ENCODE data around the gene DNAJC5. TPM values are rescaled to one million over a fixed set of nuclear protein-coding genes. Genes with fewer than 3 reads are reported as not detected.

Gene DNAJC5
- total RNA-seq, 1 donor from 2014 or later: 42.8 TPM

- Histone ChIP-seq H3K4me3 (no peak overlapping the region), H3K4me1 (peaks cover 7% of the 10 kb centered on the region), H3K9me3 (replicated peaks) (no peaks in the 10 kb centered on the region), H3K27me3 (ENCODE audit: low read depth) (no peaks in the 10 kb centered on the region), H3K27ac (replicated peaks) (no peak overlapping the region), H3K36me3 (peaks cover 61% of the 10 kb centered on the region)
- intact Hi-C loops (cut with micrococcal nuclease): no loop called here
- DNase-seq: peak; percentile 12
- TF ChIP-seq CTCF (IDR thresholded peaks at IDR 0.05; ENCODE audit: borderline replicate concordance): no peak
Measured at GRCh38 chr20:63963348-63963741, 68.4 kb downstream of the DNAJC5 start.

DNA sequence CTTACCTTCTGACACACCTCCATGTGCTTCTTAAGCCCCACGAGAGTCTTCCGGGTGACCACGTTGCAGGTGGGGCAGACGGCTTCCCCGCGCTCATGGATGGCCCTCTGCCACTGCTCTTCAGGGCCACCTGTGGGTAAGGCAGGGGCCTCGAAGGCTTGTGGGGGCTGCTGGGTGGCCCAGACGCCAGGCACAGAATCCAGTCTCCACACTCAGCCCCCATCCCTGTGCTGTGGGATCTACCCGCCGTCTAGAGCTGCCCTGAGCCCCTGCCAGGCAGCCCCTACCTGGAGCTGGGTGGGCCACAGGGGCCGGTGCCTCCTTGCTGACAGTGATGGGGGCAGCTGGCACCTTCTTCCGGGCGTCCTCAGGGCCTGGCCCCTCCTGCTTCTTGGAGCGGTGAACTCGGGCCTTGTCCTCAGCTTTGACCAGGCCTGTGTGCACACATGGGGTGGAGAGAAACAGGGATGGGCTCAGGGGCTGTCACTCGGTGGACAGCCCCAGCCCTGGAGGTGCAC lies 68.9 kb downstream of the DNAJC5 start:
- peak; percentile 12 for DNase-seq
- TF ChIP-seq CTCF (IDR thresholded peaks at IDR 0.05; ENCODE audit: borderline replicate concordance): no peak
- intact Hi-C loops (cut with micrococcal nuclease): no loop called here
- Histone ChIP-seq H3K27ac (replicated peaks) (no peak overlapping the region), H3K27me3 (ENCODE audit: low read depth) (no peaks in the 10 kb centered on the region), H3K4me1 (peaks cover 12% of the 10 kb centered on the region), H3K4me3 (no peak overlapping the region), H3K36me3 (peaks cover 61% of the 10 kb centered on the region), H3K9me3 (replicated peaks) (no peaks in the 10 kb centered on the region)

GRCh38 chr20:63964412-63964811 lies 69.5 kb downstream of the DNAJC5 start:
- intact Hi-C loops (cut with micrococcal nuclease): no loop called here
- Histone ChIP-seq H3K4me3 (no peak overlapping the region), H3K27ac (replicated peaks) (no peak overlapping the region), H3K36me3 (peaks cover 57% of the 10 kb centered on the region), H3K27me3 (ENCODE audit: low read depth) (no peaks in the 10 kb centered on the region), H3K9me3 (replicated peaks) (no peaks in the 10 kb centered on the region), H3K4me1 (peaks cover 16% of the 10 kb centered on the region)
- peak; percentile 14 for DNase-seq
- no peak for TF ChIP-seq CTCF (IDR thresholded peaks at IDR 0.05; ENCODE audit: borderline replicate concordance)

DNA sequence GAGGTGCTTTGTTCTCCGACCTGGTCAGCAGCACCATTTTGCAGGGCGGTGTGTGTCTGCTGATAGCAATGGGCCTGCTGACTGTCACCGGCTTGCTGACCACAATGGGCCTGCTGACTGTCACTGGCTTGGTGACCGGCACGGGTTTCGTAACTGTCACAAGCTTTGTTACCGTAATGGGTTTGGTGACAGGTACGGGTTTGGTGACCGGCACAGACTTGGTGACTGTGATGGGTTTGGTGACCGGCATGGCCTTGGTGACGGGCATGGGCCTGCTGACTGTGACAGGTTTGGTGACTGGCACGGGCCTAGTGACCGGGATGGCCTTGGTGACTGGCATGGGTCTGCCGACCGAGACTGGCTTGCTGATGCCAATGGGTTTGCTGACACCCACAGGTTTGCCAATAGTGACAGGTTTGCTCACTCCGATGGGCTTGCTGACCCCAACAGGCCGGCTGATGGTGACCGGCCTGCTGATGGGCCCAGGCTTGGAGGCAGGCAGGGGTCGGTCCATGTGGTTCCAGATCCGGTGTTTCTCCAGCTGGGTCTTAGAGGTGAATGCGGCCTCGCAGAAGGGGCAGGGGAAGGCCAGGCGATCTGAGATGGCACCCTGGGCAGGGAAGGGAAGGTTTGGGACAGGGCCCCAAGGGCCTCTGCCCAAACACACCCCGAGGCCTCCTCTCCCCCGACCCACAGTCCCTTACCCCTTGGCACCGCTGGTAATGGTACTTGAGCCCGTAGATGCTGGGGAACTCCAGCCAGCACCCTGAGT lies 71.4 kb downstream of the DNAJC5 start:
- H3K36me3 ChIP-seq: peaks cover 47% of the 10 kb centered on the region
- intact Hi-C loops (cut with micrococcal nuclease): no loop called here
- no peak overlapping the region for H3K4me3 ChIP-seq
- H3K4me1 ChIP-seq: peaks cover 23% of the 10 kb centered on the region
- no peak overlapping the region for H3K27ac ChIP-seq (replicated peaks)
- TF ChIP-seq CTCF (IDR thresholded peaks at IDR 0.05; ENCODE audit: borderline replicate concordance): no peak
- no peaks in the 10 kb centered on the region for H3K9me3 ChIP-seq (replicated peaks)
- H3K27me3 ChIP-seq (ENCODE audit: low read depth): no peaks in the 10 kb centered on the region
- DNase-seq: no peak

- DNase-seq: no peak
- Histone ChIP-seq H3K27ac (replicated peaks) (no peak overlapping the region), H3K9me3 (replicated peaks) (no peaks in the 10 kb centered on the region), H3K27me3 (ENCODE audit: low read depth) (no peaks in the 10 kb centered on the region), H3K4me1 (peaks cover 27% of the 10 kb centered on the region), H3K36me3 (peaks cover 41% of the 10 kb centered on the region), H3K4me3 (no peak overlapping the region)
- no peak for TF ChIP-seq CTCF (IDR thresholded peaks at IDR 0.05; ENCODE audit: borderline replicate concordance)
- intact Hi-C loops (cut with micrococcal nuclease): no loop called here
Measured at GRCh38 chr20:63966944-63967322, 72.0 kb downstream of the DNAJC5 start.

All from left ventricle myocardium inferior (tissue), 1 donor.